NT2/D1 (cell line): Measurements from ENCODE around the gene ETF1.

Experiments used
- DNase-seq: peaks from one replicate; pipeline ENCODE4 v3.0.0-alpha.2; 2011; ENCODE audit warnings: low read depth, low spot score
- H3K27me3 ChIP-seq: 2 replicates; pipeline ENCODE4 v1.6.0; 2011; ENCODE audit warnings: mild to moderate bottlenecking; ENCODE audit not compliant: insufficient read length, insufficient read depth
- H3K36me3 ChIP-seq: 2 replicates; pipeline ENCODE4 v1.6.1; 2011; ENCODE audit warnings: mild to moderate bottlenecking, low read length, mixed read lengths; ENCODE audit not compliant: insufficient read depth, insufficient read length
- H3K4me1 ChIP-seq: 2 replicates; pipeline ENCODE4 v1.5.1; 2011; ENCODE audit not compliant: insufficient read depth, insufficient read length
- H3K4me3 ChIP-seq: 2 replicates; pipeline ENCODE4 v1.5.1; 2011; ENCODE audit warnings: low read depth; ENCODE audit not compliant: insufficient read length
- H3K9ac ChIP-seq: 2 replicates; pipeline ENCODE4 v1.6.0; 2011; ENCODE audit warnings: low read depth; ENCODE audit not compliant: insufficient read length
- H3K9me3 ChIP-seq: 2 replicates; pipeline ENCODE4 v1.5.1; 2011; ENCODE audit warnings: mild to moderate bottlenecking, low read length; ENCODE audit not compliant: insufficient read depth
- SUZ12 ChIP-seq: IDR thresholded peaks from 2 replicates; pipeline ENCODE4 v1.6.1; 2011; ENCODE audit not compliant: insufficient read length, insufficient read depth; ENCODE audit errors: extremely low read depth
- YY1 ChIP-seq: IDR thresholded peaks from 2 replicates; pipeline ENCODE4 v1.6.1; 2011; ENCODE audit not compliant: insufficient read length, insufficient read depth
- ZNF274 ChIP-seq: IDR thresholded peaks from 2 replicates; pipeline ENCODE4 v1.6.1; 2011; ENCODE audit warnings: mild to moderate bottlenecking, low read depth, low read length

Gene ETF1

DNA sequence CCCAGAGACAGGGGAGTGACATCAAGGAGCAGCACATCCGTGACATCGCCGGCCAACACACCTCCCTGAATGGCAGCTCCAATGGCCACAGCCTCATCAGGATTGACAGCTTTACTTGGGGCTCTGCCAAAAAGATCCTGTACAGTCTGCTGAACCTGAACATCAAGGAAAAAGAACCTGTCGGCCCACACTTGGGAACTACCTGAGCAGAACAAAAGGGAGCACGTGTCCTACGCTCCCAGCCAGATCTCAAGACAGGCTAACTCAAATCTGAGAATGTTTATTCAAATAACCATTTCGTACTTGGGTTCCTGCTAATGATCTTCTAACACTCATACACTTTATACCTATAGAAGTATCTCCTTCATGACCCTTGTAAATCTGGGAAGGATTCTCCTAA, 16.9 kb upstream of the ETF1 start:
- DNase-seq: no peak
- no peaks in the 10 kb centered on the region for H3K27me3 ChIP-seq
- no peaks in the 10 kb centered on the region for H3K4me1 ChIP-seq
- peaks cover 93% of the 10 kb centered on the region for H3K36me3 ChIP-seq
- no peak overlapping the region for H3K4me3 ChIP-seq
- no peaks in the 10 kb centered on the region for H3K9me3 ChIP-seq
- TF ChIP-seq YY1 (no peak), ZNF274 (no peak), SUZ12 (no peak)
- no peak overlapping the region for H3K9ac ChIP-seq

- H3K36me3 ChIP-seq: peaks cover 86% of the 10 kb centered on the region
- no peaks in the 10 kb centered on the region for H3K9me3 ChIP-seq
- TF ChIP-seq YY1 (no peak), SUZ12 (no peak), ZNF274 (no peak)
- no peak overlapping the region for H3K9ac ChIP-seq
- DNase-seq: no peak
- H3K27me3 ChIP-seq: no peaks in the 10 kb centered on the region
- no peak overlapping the region for H3K4me3 ChIP-seq
- no peaks in the 10 kb centered on the region for H3K4me1 ChIP-seq
These were observed 14.6 kb upstream of the ETF1 start for GRCh38 chr5:138557677-138558076.

GRCh38 chr5:138554143-138554542, 11.1 kb upstream of the ETF1 start:
- no peak for DNase-seq
- Histone ChIP-seq H3K9me3 (no peaks in the 10 kb centered on the region), H3K4me1 (no peaks in the 10 kb centered on the region), H3K9ac (no peak overlapping the region), H3K27me3 (no peaks in the 10 kb centered on the region), H3K36me3 (peaks cover 58% of the 10 kb centered on the region), H3K4me3 (no peak overlapping the region)
- no peak for TF ChIP-seq YY1
- no peak for TF ChIP-seq SUZ12
- TF ChIP-seq ZNF274: no peak

- H3K4me1 ChIP-seq: no peaks in the 10 kb centered on the region
- H3K9me3 ChIP-seq: no peaks in the 10 kb centered on the region
- no peaks in the 10 kb centered on the region for H3K27me3 ChIP-seq
- no peak for DNase-seq
- H3K4me3 ChIP-seq: no peak overlapping the region
- H3K9ac ChIP-seq: no peak overlapping the region
- TF ChIP-seq YY1 (no peak), SUZ12 (no peak), ZNF274 (no peak)
- peaks cover 55% of the 10 kb centered on the region for H3K36me3 ChIP-seq
These were observed 10.5 kb upstream of the ETF1 start for GRCh38 chr5:138553437-138554095.

- Histone ChIP-seq H3K4me1 (no peaks in the 10 kb centered on the region), H3K36me3 (peaks cover 46% of the 10 kb centered on the region), H3K9me3 (no peaks in the 10 kb centered on the region), H3K9ac (no peak overlapping the region), H3K27me3 (no peaks in the 10 kb centered on the region), H3K4me3 (no peak overlapping the region)
- no peak for DNase-seq
- TF ChIP-seq SUZ12: no peak
- TF ChIP-seq YY1: no peak
- no peak for TF ChIP-seq ZNF274
These were observed 9.6 kb upstream of the ETF1 start for GRCh38 chr5:138552657-138553056.

GRCh38 chr5:138549414-138549813, 6.4 kb upstream of the ETF1 start:
- Histone ChIP-seq H3K4me1 (no peaks in the 10 kb centered on the region), H3K36me3 (peaks cover 28% of the 10 kb centered on the region), H3K4me3 (no peak overlapping the region), H3K9me3 (no peaks in the 10 kb centered on the region), H3K27me3 (no peaks in the 10 kb centered on the region), H3K9ac (no peak overlapping the region)
- DNase-seq: no peak
- no peak for TF ChIP-seq ZNF274
- TF ChIP-seq YY1: no peak
- TF ChIP-seq SUZ12: no peak

- H3K27me3 ChIP-seq: no peaks in the 10 kb centered on the region
- H3K9ac ChIP-seq: no peak overlapping the region
- H3K4me3 ChIP-seq: no peak overlapping the region
- H3K9me3 ChIP-seq: no peaks in the 10 kb centered on the region
- H3K36me3 ChIP-seq: peaks cover 28% of the 10 kb centered on the region
- DNase-seq: no peak
- no peaks in the 10 kb centered on the region for H3K4me1 ChIP-seq
- no peak for TF ChIP-seq SUZ12
- TF ChIP-seq YY1: no peak
- TF ChIP-seq ZNF274: no peak
These were observed 3.0 kb upstream of the ETF1 start for GRCh38 chr5:138545919-138546562.
